Measurements from ENCODE around the gene PLEKHN1.
"Not testable (repeated sequence)": the region's sequence is repeated elsewhere in the genome, so short reads cannot be mapped to it uniquely, and the experiment has no call there.

The PLEKHN1 gene

DNA sequence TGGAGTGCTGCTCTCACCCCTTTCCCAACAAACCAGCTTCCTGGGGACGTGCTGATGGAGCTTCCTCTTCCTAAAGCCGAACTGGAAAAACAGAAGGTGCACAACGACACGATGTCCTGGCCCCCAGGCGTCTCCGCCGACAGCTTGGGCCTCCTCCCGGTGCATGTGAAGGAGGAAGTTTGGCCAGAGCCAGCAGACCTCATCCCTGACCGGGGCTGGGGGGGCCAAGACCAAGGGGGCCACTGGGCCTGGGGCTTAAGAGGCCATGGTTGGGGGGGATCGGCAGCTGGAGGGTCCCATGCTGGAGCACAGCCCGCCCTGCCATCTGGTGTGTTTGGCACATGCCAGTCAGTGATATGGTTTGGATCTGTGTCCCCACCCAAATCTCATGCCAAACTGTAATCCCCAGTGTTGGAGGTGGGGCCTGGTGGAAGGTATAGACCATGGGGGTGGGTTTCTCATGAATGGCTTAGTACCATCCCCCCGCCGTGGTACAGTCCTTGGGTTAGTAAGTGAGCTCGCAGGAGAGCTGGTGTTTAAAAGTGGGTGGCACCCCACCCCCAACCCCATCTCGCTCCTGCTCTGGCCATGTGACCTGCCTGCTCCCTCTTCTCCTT, 27.2 kb downstream of the PLEKHN1 start:
- no peak for DNase-seq (ENCODE audit: low read depth)

DNA sequence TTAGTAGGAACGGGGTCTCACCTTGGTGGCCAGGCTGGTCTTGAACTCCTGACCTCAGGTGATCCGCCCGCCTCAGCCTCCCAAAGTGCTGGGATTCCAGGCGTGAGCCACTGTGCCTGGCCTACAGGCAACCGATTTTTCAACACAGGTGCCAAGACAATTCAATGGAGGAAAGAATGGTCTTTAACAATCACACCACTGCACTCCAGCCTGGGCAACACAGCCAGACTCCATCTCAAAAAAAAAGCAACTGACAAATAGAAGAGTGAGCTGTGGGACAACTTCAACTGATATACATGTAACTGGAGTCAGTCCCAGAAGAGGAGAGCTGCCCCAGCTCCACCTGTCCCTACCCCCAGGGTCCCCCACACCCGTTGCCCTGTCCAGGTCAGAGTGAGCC, 28.3 kb downstream of the PLEKHN1 start:
- not testable (repeated sequence) for DNase-seq (ENCODE audit: low read depth)

DNA sequence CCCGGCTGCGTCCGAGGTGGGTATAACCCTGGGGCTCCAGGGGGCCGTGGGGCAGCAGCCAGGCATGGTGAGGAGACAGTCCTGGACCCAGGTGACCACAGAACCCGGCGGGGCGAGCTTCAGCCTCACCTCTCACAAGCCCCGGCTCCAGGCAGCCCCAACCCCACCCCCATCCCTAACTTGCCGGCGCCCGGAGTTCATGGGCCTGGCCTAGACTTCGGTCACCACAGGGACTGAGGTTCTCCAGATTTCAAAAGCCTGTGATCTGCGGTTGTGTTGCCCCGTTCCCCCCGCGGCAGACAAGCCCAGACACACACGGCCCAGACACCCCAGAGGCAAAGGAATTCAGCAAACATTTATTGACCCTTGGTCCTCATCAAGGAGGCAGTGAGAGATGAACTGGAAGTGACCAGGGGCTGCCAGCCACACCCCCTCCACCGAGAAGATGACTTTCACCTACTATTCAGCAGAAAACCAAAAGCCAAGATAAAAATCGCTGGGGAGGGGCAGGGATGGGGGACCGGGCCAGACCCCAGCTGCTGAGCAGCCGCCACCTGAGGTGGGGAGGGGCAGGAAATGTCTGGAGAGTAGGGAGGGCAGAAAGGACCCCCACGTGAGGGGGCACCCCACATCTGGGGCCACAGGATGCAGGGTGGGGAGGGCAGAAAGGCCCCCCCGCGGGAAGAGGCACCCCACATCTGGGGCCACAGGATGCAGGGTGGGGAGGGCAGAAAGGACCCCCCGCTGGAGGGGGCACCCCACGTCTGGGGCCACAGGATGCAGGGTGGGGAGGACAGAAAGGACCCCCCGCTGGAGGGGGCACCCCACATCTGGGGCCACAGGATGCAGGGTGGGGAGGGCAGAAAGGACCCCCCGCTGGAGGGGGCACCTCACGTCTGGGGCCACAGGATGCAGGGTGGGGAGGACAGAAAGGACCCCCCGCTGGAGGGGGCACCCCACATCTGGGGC, 29.7 kb downstream of the PLEKHN1 start:
- no peak for DNase-seq (ENCODE audit: low read depth)

DNA sequence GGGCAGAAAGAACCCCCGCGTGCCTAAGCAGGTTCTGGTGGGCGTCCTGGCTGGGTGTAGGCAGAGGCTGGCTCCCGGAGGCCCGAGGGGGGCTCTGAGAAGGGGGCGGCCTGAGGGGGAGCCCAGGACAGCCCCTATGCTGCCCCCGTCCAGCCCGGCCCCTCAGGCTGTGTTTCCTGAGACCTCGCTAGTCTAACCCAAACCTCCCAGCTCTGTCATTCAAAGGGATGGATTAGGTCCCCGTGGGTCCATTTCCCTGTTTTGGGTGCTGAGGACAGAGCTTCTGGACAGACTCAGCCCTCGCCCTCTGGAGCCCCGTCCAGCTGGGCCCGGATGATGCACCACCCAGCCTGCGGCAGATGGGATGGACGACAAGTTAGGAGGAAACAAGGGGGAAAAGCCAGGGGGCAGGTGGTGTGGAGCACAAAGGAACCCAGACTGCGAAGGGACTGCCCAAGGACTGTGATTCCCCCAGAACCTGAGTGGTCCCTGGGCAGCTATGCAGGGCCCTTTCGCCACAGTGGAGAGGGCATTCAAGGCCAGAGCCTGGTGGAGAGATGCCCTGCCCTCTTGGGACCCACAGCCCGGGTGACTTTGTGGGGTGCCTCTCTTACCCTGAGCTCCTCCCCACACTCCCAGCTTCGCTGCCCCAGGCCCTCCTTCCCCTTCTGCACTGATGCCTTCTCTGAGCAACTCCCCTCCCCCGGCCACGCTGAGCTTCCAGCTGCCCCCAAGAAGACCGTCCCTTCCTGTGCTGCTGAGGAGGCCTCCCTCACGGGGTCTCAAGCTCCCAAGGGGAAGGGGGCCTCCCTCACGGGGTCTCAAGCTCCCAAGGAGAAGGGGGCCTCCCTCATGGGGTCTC, 30.8 kb downstream of the PLEKHN1 start:
- DNase-seq (ENCODE audit: low read depth): no peak

DNA sequence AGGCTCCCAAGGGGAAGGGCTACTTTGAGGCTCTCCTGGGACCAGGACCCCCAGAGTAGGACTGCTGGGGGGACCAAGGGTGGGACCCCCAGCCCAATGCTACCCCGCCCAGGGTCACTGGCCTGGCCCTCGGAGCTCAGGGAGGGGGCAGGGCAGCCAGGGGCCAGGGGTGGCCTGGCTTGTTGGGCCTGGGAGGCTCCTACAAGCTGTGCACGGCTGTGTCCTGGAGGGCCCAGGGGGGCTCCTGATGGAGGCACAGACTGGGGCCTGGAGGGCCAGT, 31.4 kb downstream of the PLEKHN1 start:
- no peak for DNase-seq (ENCODE audit: low read depth)

DNA sequence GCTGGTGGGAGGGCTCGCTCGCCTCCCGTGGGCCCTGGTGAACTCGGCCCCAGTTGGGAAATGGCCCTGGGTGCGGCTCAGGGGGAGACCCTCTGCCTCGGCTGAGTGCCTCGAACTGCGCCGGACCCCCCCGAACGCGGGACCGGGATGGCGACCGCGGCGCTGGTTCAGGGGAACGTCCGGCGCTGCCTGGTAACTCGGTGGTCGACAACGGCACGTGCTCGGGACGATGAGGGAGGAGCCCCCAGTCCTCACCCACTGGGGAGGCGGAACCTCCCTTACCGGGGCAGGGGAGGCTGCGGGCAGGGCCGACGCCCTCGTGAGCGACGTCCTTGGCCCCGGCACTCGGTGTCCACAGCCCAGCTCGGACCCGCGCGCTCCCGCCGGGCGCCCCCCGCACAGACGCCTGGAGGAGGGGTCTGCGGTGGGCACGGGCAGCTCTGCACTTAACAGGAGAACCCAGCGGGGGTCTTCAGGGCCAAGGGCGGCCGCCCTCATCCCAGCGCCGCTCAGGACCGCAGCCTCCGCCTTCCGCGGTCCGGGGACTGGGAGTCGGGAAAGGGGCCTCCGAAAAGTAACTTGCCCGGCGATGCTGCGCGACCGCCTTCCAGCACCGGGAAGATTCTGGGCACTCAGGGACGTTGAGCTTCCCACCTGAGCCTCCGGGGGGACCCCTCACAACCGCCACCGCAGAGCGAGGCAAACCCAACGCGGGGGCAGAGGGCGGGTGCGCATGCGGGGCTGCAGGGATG, 31.9 kb downstream of the PLEKHN1 start:
- no peak for DNase-seq (ENCODE audit: low read depth)

DNA sequence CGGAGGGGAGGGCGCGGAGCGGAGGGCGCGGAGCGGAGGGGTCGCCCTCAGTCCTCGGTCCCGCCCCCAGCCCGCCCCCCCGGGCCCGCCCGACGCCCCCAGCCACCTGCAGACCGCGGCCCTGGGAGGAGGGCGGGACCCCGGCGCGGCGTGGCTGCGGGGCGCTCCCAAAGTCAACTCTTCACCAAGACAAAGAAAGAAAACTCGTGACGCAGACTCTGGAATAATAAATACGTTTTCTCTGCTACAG, 32.4 kb downstream of the PLEKHN1 start:
- no peak for DNase-seq (ENCODE audit: low read depth)

DNA sequence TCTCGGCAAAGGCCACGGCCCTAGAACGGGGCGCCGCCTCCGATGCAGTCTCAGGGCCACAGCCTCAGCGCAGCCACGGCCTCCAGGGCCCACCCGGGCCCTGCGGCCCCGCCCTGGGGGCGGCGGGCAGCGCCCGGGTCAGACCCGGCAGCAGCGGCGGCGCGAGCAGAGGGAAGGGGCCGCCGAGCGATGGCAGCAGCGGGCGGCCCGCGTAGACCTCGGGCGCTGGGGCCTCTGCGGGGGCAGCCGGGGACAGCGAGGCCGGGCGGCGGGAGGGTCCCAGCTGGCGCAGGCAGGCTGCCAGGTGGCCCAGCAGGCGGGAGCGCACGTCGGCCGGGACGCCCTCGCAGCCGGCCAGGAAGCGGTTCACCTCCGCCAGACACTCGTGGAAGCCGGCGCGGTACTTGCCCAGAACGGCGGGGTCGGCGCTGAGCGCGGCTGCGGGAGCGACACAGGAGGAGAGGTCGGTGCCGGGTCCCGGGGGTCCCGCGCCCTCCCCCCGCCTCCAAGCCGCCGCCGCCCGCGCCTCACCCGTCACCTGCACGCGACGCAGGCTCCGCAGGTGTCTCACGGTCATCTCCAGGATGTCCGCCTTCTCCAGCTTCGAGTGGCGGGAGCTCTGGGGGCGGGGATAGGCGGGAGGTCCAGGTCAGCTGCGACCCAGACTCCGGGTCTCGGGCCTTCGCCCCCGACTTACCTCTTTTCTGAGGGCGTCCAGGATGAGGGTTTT, 32.9 kb downstream of the PLEKHN1 start:
- no peak for DNase-seq (ENCODE audit: low read depth)

DNA sequence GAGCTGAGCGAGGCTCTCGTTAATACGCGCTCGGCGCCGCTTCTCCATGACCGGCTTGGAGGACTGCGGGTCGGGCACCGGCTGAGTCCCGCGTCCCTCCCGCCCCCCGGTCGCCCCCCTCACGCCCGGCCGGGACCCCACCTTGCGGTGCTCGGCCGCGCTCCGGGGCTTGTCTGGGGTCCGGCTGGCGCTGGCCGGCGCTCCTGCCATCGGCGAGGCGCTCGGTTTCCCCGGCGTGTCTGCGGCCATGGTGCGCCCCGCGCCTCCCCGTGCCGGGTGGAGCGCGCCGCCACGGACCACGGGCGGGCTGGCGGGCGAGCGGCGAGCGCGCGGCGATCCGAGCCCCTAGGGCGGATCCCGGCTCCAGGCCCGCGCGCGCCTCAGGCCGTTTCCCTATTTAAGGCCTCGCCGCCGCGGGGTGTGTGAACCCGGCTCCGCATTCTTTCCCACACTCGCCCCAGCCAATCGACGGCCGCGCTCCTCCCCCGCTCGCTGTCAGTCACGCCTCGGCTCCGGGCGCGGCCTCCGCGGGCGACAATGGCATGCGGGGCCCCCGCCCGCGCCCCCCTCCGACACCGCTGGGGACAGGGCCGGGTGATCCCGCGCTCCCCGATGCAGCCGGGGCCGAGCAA, 33.6 kb downstream of the PLEKHN1 start, which contains the start of gene HES4:
HES4 (minus strand) TSS at position 373 of the 632 bp plus-strand sequence; CDS start at position 249, 124 bp downstream.
- peak; percentile 55 for DNase-seq (ENCODE audit: low read depth)

DNA sequence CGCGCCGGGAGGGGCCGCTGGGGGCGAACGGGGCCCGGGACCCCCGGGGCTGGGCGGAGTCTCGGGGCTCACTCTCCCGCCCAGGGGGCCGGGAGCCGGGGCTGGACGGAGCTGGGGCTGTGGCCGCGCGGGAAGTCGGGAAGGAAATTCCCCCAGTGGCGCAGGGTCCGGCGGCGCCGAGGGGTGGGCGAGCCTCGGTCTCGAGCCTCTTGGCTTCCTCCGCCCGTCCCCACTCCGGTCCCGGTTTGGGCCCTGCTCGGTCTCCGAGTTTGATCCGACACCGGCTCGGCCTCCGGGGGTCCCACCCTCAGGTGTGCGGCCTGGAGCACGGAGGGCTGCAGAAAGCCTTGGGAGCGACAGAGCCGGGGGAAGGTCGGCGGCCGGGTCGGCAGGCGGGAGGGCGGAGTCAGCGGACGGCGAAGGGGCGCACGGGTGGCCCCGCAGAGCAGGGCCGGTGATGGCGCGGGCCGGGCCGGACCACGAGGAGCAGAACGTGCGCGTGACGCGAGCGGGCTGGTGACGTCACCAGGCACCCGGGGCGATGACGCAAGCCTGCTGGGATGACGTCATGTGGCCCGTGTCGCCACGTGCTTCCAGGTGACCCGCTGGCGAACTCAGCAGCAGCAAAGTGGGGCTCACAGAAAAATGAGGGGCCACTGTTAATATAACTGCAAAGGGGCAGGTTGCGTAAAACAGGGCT, 34.2 kb downstream of the PLEKHN1 start:
- DNase-seq (ENCODE audit: low read depth): peak; percentile 61

DNA sequence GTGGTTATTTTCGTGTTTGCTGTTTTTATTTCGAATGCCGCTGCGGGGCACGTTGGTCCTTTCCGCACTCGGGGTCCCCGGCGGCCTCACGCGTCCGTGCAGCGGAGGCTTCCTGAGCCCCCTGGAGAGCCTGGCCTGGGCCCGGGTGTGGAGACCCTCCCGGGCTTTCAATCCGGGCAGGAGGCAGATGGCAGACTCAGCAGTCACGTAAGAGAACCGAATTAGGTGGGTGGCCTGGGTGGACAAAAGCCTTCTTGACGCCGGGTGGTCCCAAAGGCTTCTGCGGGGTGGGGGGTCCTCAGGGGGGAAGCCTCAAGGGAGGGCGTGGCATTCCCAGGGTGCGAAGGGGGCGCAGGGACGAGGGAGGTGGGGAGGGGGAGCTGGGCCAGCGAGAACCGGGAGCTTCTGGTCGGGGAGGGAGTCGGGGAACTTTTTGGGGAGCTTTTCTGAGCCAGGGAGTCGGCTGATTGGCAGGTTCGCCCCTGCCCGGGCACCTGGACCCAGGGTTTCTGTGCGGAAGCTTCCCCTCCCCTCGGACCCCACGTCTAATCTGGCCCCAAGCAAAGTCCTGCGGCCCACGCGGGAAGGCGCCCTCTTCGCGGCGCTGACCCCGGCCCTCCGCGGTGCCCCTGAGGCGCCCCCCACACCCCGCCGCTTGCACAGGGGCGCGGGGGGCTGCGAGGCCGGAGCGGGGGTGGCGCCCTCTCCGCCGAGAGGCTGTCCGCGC, 34.9 kb downstream of the PLEKHN1 start:
- DNase-seq (ENCODE audit: low read depth): no peak

DNA sequence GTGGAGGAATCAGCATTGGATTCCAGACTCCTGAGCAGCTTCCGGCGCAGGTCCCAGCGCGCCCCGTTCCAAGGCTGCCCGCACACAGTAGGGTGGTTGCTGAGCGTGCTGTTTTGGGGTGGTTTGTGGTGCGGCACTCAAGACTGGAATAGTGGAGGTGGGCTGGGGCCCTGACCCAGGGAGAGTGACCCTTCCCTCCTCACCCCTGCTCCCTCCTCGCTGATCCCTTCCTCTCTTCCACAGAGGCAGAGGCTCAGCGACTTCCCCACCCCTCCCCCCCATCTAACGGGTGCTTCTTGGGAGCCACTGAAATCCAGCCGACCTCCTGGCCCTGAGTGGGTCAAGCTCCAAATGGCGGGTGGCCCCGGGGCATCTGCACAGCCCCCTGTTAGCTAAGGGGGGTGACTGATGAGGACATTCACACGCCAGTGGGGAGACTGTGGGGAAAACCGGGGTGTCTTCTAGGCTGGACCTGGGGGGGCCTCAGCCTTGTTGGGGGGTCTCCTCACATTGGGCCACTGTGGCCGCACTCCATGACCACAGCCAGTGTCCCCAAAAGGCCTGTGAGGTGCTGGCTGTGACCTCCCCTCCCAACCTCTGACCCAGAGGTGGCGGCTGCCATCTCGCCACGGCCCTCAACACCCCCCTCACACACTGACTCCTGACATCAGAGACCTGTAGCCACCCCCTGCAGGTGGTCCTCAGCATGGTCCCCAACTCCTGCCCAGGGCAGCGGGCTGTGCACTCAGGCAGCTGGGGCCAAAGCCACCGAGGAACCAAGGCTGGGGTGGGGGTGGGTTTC, 37.5 kb downstream of the PLEKHN1 start:
- no peak for DNase-seq (ENCODE audit: low read depth)

DNA sequence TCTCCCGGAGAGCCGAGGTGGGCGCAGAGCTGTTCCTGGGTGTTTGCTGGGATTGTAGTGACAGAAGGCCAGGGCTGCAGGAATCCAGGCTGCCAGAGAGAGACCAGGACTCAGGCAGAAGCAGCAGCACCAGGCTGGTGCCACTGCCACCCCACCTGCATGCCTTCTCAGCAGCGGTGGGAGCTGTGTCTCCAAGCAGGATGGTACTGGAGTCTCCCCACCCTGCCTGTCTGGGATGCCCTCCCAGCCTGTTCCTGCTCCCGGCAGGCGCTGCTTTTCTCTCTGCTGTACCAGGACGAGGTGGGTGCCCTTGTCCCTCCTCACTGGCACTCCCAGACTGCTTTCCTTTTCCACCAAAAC, 38.1 kb downstream of the PLEKHN1 start:
- no peak for DNase-seq (ENCODE audit: low read depth)

DNA sequence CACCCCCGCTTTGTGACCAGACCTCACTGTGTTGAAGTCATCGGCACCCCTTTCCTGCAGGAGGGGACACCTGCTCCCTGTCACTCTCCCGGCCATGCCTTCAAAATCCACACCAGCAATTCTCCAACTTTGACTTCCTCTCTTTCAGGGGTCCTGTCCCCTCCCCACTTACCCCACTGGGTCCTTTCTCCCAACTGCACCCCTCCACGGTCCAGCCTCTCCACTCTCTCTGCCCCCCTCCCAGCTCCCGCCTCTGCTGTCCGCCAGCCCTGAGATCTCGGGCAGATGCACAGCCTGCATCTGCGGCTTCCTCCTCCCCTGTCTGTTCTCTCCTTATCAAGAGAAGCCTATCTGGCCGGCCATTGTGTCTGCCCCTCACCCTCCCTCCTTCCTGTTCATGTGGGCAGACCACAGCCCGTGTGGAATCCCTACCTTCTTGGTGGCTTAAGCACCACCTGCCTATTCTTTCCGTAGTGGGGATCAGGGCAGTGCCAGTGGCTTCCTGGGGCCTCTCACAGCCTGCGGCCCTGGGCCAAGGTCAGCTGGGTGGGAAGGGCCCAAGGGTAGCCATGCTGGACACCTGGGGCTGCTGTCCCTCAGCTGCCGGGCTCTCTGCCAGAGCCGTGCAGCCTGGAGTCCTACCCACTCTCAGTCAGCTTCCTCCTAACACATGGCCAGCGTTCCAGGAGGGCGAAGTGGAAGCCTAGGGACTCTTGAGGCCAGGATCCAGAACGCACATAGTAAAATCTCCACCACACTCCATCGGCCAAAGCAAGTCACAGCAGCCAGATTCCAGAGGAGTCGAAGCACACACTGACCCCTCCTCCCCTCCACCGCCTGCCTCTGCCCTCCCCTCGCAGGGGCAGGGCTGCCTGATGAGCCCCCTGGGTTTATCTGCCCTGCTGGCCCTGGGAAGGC, 38.8 kb downstream of the PLEKHN1 start:
- DNase-seq (ENCODE audit: low read depth): no peak

DNA sequence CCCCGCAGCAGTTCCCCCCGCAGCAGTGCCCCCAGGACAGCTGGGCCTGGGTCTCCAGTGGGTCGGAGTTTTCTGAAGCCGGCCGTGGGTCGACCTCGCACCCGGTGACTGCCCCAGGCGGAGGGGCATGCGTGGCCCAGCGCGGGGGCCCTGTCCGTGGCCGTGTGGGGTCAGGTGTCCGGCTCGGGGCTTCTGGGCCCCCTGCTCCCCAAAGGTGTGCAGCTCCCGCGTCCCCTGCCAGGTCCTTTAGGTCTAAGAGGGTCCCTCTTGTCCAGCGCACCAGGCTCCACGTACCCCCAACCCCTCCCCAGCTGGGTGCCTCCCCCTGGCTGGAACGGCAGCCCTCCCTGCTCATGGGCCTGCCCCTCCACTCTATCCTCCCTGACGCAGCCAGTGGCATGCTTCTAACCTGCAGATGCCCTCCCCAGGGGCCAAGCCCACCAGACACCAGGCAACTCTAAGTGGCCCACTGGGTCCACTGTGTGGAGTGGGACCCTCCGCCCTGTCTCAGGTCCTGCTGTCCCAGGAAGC, 39.6 kb downstream of the PLEKHN1 start:
- no peak for DNase-seq (ENCODE audit: low read depth)

DNA sequence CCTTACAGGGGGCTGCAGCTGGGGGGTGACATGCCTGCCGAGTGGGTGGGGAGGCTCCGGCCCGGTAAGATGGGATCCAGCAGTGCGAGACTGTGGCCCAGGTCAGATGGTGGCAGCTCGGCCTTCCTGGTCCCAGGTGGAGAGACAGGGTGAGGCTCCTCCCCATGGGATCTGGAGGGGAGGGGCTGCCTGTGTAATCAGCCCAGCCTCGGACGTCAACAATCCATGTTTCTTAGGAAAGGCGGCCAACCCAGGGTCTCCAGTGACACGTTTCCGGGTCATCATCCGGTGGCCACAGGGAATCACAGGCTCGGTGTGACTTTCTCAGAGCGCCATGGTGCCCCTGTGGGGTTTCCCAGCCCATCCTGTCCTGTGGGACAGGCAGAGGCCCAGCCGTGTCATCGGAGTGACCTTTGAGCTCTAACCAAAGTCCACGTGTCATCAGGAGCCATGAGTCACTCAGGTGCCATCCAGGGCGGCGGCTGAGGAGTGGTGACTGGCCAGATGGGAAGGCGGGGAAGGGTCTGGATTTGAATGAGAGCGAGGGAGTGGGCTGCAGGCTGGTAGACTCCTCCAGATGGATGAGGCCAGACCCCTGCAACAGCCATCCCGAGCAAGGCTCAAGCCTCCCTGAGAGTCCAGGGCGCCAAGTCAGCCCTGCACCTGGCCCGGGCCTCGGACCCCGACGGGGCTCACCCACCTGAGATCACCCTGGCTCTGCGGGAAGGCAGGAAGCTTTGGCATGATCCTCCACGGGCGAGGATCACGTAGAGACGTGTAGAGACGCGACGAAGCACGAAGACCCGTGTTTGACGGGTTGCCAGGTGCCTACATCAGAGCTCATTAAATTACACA, 40.2 kb downstream of the PLEKHN1 start:
- DNase-seq (ENCODE audit: low read depth): no peak

DNA sequence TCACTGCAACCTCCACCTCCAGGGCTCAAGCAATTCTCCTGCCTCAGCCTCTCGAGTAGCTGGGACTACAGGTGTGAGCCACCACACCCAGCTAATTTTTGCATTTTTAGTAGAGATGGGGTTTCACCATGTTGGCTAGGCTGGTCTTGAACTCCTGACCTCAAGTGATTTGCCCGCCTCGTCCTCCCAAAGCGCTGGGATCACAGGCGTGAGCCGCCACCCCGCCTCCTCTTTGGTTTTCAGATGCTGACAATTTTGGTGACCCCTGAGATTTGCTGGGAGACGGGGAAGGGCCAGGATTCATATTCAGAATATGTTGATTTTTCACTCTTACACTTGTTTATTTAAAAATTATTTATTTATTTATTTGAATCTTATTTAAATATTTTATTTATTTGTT, 43.8 kb downstream of the PLEKHN1 start:
- not testable (repeated sequence) for DNase-seq (ENCODE audit: low read depth)
